Cortex of kidney (tissue), 1 donor: ENCODE measurements around the gene GRK6.

Experiments
- DNase-seq: peaks from one replicate; lab custom pipeline; 2025; lab: John Stamatoyannopoulos, UW

The GRK6 gene

DNA sequence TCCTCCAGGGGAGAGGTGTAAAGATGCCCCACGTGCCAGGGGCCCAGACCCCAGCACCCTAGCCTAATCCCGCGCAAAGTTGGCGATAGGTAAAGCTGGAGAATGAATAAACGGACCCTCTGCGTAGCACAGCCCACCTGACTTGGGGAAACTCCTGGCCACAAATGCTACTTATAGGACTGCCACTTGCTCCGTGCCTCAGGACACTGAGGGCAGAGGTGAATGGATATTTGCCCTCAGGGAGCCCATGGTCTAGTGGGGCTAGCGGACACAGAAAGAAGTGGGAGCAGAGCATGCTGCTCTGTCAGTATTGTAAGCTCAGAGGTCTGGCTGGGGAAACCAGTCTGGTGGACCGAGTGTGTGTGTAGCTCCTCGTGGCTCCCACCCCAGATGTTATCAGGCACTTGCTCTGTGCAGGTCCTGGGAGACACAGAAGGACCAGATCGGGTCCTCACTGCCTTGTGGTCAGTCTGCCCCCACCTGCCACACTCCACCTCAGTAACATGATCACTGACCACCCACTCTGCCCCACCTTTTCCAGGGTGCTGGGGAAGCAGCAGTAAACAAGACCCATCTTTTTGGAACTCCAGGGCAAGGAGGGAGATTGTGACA, 841 bp downstream of the GRK6 start:
- DNase-seq: no peak

DNA sequence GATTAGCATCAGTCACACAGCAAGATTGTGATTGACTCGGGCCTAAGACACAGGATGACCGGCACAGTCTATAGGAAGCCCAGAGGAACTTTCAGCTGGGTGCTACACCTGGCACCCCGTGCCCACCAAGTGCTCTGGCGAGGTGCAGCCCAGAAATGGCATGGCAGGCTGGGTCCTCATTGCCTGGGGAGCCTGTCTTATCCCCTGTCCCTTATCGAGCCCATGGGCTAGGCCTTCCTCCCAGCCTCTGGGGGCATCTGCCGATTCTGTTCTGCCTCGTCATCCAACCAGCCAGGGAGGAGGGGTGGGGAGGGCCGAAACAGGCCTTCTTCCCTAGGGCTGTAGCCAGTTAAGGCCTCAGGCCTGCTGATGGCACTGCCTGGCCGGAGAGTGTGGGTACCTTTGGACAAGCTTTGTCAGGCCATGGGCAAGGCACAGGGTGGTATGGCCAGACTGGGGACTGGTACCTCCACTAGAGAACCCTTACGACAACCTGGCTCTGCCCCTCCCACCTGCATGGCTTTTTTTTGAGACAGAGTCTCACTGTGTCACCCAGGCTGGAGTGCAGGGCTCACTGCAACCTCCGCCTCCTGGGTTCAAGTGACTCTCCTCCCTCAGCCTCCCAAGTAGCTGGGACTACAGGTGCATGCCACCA, 1.6 kb downstream of the GRK6 start:
- no peak for DNase-seq

DNA sequence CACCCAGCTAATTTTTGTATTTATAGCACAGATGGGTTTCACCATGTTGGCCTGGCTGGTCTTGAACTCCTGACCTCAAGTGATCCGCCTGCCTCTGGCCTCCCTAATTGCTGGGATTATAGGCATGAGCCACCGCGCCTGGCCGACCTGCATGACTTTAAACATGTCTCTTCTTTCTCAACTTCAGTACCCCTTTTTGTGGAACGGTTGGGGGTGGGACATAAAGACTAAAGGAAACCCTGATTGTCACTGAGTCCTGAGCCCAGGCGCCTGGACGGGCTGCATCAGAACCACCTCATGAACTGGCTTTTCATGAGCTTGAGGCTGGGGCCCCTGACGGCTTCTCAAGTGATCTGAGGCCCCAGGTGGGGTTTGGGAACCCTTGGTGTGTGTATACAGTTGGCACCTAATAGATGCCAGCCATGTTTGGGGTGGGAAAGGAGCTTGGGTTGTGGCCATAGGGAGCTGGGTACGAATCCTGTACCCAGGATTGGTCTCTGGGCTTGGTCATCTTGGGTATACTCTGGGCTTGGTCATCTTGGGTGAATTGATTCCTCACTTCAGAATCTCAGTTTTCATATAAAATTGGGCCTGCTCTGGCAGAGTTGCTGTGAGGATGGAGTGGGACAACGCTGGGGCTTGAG, 2.2 kb downstream of the GRK6 start:
- no peak for DNase-seq

- no peak for DNase-seq
Measured at GRCh38 chr5:177429248-177430040, 3.0 kb downstream of the GRK6 start.

GRCh38 chr5:177430140-177430951, 3.9 kb downstream of the GRK6 start:
- no peak for DNase-seq

GRCh38 chr5:177430972-177431316, 4.5 kb downstream of the GRK6 start:
- no peak for DNase-seq

DNA sequence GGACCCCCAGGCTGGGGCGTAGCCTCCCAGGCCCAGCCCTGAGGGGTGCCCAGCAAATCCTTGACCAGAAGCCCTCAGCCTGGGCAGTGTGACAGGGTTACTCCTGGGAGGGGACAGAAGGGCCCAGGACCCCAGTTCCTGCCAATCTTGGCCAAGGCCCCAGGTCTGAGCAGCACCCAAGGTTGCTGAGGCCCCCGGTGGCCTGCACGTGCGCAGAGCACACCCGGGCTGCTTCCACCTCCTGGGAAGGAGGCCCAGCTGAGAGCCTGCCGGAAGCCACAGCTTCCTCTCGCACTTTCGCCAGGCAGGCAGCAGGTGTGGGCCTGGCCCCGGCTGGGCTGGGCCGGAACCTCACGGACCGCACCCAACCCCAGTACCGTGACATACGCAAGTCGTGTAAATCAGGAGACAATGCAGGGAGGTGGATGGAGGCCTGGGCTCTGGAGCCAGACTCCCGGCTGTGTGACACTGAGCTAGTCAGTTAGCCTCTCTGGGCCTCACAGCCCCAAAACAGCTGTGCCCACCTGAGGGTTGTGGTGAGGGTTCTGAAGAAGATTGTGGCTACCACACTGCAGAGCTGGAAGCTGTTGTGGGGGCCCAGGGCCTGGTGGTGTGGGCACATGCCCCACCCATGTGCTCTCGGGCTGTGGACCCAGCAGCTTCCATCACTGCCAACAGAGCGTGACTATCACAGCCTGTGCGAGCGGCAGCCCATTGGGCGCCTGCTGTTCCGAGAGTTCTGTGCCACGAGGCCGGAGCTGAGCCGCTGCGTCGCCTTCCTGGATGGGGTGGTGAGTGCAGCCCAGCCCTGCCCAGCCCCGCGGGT, 5.1 kb downstream of the GRK6 start:
- no peak for DNase-seq

DNA sequence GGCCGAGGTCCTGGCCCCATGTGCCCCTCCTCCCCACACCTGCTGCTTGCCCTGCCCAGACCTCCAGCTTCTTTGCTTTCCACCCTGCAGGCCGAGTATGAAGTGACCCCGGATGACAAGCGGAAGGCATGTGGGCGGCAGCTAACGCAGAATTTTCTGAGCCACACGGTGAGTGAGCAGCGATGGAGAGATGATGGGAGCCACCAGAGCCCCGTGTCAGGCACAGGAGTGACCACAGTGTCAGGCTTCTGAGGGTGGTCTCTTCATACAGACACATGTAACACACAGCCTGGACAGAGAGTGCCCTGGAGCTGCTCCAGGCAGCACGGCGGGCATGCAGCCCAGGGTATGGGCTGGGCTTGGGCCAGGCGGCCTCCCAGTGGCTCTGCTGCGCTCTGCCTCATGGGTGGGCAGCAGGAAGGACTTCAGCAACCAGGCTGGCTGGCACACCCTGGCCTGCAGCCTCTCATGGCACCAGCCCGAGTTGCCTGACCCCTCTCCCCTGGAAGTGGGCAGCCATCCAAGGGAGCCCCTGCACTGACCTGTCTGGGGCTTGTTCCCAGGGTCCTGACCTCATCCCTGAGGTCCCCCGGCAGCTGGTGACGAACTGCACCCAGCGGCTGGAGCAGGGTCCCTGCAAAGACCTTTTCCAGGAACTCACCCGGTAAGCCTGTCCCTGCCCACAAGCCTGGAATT, 5.8 kb downstream of the GRK6 start:
- DNase-seq: no peak

GRCh38 chr5:177432839-177433657, 6.6 kb downstream of the GRK6 start:
- DNase-seq: no peak

GRCh38 chr5:177433658-177434217, 7.3 kb downstream of the GRK6 start:
- DNase-seq: no peak

GRCh38 chr5:177434437-177434836, 8.0 kb downstream of the GRK6 start:
- no peak for DNase-seq

GRCh38 chr5:177434942-177435738, 8.7 kb downstream of the GRK6 start:
- DNase-seq: no peak

DNA sequence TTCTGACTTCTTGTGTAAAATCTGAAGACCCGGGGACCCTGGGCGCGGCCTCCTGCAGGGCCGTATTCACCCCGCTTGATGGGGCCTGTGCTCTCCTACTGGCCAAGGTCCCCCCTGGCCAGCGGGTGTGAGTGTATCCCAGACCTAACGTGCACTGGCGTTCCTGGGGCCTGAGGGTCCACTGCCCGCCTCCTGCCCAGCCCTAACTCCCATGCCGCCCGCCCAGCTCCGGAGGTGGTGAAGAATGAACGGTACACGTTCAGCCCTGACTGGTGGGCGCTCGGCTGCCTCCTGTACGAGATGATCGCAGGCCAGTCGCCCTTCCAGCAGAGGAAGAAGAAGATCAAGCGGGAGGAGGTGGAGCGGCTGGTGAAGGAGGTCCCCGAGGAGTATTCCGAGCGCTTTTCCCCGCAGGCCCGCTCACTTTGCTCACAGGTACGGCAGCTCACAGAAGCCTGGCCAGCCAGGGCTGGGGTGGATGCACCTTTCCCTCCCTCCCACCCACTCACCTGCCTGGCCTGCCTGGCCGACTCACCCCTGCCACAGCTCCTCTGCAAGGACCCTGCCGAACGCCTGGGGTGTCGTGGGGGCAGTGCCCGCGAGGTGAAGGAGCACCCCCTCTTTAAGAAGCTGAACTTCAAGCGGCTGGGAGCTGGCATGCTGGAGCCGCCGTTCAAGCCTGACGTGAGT, 9.5 kb downstream of the GRK6 start:
- DNase-seq: no peak

GRCh38 chr5:177437623-177438022, 11.1 kb downstream of the GRK6 start:
- no peak for DNase-seq

DNA sequence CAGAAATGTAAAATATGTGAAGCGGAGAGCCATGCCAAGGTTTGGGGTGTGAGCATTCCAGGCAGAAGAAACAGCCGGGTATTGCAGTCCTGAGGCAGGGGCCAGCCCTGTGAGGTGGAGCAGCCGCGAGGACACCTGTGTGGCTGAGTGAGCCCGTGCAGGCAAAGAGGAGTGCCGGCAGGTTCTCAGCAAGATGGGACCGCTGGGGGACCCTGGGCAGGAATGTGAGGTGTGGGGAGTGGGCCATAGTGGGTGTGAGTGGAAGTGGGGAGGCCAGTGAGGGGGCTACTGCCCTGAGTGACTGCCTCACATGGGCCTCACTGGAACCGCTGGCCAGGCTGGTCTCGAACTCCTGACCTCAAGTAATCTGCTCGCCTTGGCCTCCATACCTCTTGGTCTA, 12.0 kb downstream of the GRK6 start:
- no peak for DNase-seq

DNA sequence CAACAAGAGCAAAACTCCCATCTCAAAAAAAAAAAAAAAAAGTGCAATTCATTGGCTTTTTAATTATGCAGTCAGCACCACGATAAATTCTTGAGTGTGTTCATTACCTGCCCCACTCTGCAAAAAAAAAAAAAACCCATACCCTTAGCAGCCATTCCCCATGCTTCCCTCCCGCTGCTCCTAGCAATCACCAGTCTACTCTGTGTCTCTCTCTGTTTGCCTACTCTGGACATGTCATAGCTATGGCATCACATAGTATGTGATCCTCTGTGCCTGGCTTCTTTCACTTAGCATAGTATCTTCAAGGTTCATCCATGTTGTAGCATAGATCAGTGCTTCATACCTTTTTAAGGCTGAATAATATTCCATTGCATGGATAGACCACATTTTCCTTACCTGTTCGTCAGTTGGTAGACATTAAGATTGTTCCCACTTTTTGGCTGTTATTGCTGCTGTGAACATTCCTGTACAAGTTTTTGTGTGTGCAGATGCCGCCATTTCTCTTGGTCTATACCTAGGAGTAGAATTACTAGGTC, 13.1 kb downstream of the GRK6 start:
- no peak for DNase-seq

DNA sequence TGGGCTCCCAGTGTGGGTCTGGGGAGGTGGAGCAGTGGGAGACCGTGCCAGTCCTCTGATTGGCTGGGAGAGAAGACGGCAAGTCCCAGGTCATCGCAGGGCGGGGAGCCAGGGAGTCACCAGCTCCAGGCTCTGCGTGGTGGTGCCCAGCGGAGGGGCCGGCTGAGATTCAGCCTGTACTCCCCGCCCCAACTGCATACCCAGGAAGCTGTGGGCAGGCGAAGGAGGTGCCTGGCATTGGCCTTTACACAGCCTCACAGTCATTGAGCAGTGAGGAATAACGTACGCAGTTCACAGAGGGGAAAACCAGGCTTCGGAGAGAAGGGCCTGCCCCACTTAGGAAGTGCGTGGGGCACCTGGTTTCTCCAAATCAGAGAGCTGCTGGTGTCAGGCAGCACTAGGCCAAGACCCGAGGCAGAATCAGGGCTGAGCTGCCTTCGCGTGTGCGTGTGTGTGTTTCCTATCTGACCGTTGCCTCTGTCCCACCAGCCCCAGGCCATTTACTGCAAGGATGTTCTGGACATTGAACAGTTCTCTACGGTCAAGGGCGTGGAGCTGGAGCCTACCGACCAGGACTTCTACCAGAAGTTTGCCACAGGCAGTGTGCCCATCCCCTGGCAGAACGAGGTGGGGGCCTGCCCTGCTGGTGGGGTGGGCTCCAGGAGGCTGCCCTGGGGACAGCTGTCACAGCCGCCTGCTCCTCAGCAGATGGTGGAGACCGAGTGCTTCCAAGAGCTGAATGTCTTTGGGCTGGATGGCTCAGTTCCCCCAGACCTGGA, 13.9 kb downstream of the GRK6 start:
- DNase-seq: no peak
